Measurements from ENCODE around the gene UCP3.
A peak's percentile ranks its signal among the peaks of the same experiment; 100 is the strongest.

UCP3 gene, protein sequence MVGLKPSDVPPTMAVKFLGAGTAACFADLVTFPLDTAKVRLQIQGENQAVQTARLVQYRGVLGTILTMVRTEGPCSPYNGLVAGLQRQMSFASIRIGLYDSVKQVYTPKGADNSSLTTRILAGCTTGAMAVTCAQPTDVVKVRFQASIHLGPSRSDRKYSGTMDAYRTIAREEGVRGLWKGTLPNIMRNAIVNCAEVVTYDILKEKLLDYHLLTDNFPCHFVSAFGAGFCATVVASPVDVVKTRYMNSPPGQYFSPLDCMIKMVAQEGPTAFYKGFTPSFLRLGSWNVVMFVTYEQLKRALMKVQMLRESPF

DNA sequence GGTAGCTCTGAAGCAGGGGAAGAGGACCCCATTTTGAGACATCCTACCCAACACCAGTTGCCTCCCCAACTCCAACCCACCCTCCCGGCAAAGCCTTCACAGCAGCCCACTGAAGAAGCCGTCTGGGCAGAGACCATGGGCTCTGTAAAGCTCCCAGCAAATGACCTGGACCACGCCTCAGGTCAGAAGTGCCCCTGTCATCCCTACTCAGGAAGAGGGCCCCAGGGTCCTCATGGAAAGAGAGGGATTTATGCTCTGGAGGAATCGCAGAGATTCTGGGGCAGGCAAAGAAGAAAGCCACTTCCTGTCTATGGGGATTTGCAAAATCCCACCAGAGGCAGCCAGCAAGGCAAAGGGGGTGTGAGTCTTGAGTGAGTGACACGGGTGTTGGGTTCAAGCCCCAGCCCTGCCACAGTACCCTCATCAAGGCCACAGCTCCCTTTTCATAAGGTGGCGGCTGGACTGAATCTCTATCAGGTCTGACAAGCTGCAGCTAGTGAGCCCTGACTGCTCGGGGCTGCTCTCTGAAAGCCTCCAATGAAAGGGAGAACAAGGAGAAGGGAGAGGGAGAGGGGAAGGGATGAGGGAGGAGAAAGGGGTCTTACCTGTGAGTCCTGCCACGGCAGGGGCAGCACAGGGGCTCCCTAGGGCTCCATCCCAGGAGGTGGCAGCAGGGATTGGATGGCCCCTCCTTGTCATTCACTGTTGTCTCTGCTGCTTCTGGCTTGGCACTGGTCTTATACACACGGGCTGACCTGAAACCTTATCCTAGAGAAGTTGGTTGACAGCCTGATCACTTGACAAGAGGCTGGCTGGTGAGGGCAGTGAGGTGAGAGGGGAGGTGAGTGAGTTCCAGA is at the start of gene UCP3:
Gene UCP3, minus strand, starts transcription at position 713 of the 857 bp plus-strand sequence. CDS start 2,043 bp downstream, outside the sequence.
- no peak for DNase-seq (ENCODE audit: low read depth)

DNA sequence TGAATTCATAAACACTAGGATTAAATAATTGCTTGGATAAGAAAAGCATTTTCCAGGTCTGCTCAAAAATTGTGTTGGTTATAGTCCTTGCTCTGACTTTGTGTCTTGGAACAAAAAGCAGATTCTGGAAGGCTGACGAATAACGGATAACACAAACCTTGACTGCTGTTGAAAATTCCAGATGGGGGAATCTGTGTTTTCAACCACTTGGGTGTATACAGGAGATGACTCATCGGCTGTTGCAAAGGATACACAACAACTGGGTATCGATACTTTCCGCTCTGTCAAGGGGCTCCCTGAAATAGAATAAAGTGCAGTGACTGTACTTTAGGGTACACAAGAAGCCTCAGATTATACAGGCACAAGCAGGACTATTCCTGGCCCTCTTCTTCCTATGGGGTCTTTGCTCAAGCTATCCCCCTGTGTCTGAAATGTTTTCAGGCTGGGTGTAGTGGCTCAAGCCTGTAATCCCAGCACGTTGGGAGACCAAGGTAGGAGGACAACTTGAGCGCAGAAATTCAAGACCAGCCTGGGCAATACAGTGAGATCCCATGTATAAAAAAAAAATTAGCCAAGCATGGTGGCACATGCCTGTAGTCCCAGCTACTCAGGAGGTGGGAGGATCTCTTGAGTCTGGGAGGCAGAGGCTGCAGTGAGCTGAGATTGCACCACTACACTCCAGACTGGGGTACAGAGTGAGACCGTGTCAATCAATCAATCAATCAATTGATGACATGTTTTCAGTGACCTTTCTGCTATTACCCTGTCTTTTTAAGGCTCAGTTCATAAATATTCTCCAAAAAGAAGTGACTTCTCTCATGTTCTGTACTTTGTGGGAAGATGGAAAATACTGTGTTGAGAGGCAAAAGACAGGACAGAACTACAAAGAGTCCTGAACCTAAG is 48.6 kb upstream of the UCP3 start:
- DNase-seq (ENCODE audit: low read depth), result no peak

DNA sequence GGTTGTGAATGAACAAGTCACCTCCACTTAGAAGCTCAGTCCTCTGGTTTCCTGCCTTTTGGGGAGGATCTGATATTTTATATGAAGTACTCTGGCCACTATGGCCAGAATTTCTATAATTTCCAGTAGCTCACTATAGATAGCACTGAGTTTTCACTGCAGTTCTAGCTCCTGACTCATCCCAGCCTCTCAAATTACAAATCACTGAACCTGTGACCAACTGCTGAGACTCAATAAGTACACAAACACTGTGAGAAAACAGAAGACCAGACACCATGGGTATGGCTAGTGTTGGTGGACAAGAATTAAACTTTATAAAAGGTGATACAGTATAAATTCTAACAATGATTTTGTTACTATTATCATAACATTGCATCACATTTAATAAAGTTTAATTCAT is 47.1 kb upstream of the UCP3 start:
- DNase-seq (ENCODE audit: low read depth), result no peak

DNA sequence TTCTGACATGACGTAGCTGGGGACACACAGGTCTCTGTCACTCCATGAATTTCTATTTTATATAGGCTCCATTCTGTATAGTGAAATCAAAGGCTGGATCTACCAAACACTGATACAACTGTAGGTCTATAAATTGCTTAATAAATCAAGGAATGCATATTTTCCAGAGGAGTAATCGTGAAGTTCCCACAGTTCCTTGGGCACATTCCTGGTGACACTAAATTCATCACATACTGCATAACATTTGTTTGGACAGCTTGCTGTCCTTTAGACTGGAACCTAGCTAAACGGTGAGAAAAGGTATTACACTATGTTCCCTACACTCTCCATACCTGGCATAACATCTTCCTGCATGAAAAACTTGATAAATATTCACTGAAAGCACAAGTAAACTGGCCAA is 41.6 kb upstream of the UCP3 start:
- DNase-seq (ENCODE audit: low read depth), result no peak

DNA sequence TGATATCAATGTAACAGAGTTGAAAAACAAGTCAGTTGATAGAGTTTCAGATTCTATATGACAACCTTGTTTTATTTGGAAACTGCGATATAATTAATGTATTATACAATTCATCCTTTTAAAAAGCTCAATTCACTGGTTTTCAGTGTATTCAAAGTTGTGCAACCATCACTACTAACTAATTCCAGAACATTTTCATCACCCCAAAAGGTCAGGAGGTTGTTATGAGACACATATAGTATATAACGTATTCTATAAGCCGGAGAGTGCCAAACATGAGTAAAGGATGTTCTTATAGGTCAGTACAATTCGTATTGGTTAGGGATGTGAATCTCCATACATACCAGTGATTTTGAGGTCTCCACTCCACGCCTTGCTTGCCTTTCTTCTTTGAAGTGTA is 40.1 kb upstream of the UCP3 start:
- no peak for DNase-seq (ENCODE audit: low read depth)

DNA sequence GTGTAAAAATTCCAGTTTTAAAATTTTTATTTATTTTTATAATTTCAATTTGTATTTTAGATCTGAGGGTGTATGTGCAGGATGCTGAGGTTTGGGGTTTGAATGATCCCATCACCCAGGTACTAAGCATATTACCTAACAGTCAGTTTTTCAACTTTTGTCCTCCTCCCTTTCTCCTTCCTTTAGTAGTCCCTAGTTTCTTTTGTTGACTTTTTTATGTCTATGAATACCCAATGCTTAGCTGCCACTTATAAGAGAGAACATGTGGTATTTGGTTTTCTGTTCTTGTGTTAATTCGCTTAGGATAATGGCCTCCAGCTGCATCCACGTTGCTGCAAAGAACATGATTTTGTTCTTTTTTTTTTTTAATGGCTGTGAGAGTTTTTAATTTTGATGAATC is 35.7 kb upstream of the UCP3 start:
- no peak for DNase-seq (ENCODE audit: low read depth)

DNA sequence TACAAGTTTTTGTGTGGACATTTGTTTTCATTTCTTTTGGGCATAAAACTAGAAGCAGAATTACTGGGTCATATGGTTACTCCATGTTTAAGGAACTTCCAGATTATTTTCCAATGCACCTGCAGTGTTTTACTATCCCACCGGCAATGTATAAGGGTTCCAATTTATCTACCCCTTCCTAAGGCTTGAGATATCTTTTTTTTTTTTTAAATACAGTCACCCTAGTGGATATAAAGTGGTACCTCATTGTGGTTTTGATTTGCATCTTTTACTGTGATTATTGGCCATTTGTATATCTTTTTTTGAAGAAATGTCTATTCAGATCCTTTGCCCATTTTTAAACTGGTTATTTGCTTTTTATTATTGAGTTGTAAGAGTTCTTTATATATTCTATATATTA is 34.6 kb upstream of the UCP3 start:
- DNase-seq (ENCODE audit: low read depth), result no peak

DNA sequence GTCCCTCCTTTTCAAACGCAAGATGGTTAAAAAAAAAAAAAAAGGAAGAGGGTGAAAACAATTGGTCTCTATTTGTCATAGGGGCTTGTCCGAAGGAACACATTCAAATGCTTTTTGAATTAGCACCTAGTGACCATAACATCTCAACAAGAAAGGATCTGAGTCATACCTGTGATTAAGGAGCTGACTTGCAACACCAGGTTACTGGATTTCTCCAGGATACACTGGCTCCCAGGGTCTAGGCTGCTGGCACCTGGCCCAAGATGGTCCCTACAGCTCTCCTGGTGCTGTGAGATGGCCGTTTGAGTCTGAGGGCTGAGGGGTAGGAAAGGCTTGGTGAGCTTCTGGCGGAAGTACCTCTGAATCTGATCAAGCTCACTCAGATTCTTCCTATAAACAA is 28.4 kb upstream of the UCP3 start:
- DNase-seq (ENCODE audit: low read depth), result no peak

DNA sequence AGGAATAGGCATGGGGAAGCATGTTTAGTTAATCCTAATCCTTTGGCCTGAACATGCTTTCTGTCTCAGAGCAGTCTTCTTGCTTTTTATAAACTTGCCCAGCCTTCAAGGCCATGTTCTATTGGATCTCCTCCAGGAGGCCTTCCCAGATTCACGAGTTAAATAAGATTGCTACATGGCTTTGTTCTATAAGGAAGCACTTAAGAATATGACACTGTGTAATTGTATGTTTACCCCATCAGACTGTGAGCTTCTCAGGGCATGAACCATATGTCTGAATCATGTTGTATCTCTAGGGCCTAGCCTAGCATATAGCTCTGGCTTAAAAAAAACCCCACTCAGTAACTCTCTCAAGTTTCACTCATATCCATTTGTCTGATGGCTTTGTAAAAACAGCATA is 26.4 kb upstream of the UCP3 start:
- DNase-seq (ENCODE audit: low read depth), result no peak

DNA sequence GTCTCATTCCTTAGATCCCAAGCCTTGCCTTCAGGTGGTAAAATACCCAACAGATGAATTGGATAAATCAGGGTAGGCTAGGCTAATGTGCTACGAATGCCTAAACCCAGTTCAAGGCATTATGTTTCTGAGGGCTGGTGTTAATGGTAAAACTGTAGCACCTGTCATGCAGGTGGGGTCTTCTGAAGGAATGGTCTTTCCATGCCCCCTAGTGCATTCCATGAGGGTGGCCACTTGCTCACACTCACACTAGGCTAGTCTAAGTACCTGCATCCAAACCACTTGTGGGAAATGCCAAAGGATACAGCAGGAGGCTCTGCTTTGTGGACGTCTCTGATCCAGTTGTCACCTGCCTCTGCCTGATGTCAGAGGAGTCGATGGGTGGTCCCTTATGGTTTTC is 24.2 kb upstream of the UCP3 start:
- DNase-seq (ENCODE audit: low read depth), result no peak

DNA sequence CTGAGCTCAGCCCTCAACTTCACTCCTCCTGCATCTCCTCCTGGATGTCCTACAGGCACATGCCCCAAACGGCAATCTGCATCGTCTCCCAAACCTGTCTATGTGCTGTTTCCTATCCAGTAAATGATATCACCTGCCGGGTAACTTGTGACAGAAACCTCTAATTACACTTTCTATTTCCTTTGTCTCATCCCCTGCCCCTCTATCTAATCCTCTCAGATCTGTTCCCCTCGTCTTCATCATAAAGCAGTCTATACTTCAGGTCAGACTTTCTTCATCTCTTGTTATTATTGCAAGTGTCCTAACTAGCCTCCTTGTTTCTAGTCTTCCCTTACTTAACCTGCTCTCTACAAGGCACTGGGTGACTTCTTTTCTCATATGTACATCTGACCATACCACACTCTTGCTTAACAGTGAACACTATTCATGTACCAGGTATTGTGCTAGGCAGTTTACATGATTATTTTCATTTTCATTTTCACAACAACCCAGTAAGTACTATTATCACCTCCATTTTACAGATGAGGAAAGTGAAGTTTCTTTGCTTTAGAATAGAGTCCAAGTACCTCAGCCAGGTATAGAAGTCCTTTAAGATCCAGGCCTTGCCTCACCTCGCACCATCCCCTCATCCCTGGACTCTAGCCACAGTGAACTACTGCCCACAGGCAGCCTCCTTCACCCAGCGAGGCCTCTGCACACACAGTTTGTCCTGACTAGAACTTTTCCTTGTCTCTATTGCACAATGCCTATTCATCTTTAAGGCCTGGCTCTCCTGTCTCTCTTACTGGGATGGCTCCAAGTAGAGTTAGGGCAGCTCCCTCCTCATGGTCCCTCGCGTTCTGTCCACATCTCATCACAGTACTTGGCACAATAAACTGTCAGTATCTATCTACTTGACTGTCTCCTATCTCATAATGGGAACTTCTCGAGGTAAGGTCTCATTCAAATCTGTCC is 22.1 kb upstream of the UCP3 start:
- DNase-seq (ENCODE audit: low read depth), result no peak

DNA sequence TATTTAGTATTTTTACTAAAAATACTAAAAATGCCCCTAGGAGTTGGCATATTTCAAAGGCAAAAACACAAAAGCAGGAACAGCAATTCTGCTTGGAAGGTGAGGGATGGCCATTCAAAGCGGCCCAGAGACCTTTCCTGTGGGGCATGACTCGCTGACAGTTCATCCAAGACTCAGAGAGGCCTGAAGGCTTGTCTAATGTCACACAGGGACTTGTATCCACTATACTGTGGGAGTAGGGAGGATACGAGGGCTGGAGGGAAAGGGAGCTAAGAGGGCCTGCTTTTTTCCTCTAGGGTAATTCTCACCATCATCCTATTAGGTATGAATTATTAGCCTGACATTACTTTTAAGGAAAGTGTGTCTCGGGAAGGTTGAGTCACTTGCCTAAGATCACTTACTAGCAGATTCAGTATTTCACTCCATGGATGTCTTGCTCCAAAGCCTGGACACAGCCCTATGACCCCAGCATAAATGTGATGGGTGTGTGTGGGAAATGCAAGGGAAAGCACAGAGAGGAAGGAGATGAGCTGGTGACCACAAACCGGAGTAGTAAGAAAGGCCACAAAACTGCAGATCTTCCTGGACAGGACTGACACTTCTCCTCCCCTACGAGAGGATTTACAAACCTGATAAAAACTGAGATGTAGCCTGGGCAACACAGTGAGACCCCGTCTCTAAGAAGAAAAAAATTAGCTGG is 16.7 kb upstream of the UCP3 start:
- peak; percentile 48 for DNase-seq (ENCODE audit: low read depth)

DNA sequence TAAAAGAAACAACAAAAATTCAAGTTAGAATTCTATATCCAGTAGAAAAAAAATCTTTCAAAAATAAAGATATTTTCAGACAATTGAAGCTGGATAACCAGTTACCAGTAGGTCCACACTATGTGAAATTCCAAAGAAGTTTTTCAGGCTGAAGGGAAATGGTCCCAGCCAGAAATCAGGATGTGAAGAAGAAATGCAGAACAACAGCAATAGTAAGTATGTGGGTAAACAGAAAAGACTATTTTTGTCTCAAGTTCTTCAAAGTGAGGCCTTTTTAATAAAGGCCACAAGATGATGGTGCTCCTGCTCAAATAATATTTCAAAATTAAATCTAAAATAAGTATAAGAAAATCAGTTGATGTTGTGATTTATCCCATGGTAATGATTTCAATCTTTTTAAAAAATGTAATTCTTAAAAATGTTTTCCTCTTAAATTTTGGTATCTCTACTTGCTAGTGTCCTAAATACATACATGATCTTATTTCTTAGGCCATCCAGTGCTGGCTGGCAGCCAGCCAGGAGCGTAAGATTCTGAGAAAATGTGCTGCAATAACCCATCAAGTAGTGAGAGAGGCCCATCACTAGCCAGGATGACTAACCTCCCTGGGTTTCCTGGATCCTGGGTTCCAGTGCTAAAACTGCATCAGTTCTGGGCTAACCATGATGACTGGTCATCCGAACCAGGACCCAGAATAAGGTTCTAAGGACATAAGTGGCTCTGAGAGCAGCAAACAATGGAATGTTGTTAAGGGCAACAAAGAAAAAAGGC is 15.6 kb upstream of the UCP3 start:
- peak; percentile 72 for DNase-seq (ENCODE audit: low read depth)

DNA sequence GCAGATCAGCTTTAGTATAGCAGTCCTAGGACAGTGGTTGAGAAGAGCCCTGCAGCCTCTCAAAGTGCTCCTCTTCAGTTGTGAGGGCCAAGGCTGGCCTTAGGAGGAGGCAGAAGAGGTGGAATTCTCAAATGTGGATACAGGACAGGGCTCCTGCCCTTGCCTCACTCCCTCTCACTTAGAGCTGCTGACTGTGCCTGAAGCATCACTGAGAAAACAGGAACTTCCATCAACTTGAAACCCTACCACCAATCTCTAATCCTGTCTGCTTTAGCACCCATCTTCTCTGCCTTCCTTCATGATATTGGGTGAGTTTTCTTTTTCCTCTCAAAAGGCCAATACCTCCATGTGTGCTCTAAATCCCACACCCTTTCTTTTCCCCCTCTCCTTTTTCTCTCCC is 14.4 kb upstream of the UCP3 start:
- no peak for DNase-seq (ENCODE audit: low read depth)

DNA sequence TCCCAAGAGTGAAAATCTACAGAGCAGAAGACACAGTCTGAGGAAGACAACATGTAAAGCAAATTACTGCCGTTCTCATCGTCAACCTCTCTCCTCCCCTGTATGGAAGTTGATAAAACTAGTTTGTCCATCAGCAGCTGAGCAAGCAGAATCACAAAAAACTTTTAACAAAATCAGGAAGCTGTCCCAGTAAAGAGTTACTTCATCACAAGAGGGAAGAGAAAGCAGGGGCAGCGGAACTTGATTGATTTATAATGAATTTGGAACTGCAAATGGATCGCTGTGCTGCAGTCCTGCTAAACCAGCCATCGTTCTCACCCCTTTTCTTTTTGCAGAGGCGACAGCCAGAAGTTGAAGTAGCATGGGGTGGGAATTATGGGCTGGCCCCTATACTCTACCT is 13.7 kb upstream of the UCP3 start:
- no peak for DNase-seq (ENCODE audit: low read depth)

DNA sequence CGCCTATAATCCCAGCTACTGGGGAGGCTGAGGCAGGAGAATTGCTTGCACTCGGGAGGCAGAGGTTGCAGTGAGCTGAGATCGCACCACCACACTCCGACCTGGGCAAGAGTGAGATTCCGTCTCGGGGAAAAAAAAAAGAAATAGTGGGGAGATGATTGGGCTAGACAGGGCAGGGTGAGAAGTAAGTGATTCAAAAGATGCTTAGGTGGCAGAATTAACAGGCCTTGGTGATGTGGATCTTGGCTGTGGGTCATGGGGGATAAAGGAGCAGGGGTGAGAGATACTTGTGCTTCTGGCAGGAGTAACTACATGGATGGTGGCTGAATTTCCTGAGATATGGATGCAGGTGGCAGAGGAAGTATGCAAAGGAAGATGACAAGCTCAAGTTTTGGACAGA is 13.1 kb upstream of the UCP3 start:
- DNase-seq (ENCODE audit: low read depth), result no peak

DNA sequence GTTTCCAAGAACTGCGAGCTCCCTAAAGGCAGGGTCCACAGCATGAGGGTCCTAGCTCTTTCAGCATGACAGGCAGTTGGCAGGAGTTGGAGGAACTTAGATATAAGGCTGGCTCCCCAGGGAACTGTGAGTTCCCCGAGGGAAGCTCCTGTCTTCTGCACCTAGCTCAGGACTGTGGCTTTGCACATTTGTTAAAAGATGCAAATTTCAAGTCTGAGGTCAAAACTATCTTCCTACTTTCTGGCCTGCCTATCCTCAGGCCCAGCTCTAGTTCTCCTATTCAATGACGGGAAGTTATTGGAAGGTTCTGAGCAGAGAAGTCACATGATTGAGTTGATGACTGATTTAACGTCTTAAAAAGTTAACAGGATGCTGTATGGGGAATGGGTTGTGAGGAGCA is 11.7 kb upstream of the UCP3 start:
- no peak for DNase-seq (ENCODE audit: low read depth)

DNA sequence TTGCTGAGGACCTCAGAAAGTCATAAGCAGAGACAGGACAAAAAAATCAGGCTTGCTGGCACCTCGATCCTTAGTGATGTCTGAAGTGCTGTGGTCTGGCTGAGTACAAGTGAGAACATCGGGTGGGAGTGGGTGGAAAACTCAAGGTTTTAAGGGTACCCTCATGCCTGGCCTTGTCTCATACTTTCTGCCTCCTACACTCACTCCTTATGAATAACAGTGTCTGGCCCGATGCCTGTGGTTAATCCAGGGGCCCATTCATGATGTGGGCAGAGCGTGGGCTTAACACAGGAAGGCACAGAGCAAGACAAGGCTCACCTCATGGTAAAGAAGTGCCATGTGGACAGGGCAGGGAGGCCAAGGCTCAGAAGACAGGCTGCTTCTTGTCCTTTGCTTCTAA is 11.0 kb upstream of the UCP3 start:
- DNase-seq (ENCODE audit: low read depth), result no peak

DNA sequence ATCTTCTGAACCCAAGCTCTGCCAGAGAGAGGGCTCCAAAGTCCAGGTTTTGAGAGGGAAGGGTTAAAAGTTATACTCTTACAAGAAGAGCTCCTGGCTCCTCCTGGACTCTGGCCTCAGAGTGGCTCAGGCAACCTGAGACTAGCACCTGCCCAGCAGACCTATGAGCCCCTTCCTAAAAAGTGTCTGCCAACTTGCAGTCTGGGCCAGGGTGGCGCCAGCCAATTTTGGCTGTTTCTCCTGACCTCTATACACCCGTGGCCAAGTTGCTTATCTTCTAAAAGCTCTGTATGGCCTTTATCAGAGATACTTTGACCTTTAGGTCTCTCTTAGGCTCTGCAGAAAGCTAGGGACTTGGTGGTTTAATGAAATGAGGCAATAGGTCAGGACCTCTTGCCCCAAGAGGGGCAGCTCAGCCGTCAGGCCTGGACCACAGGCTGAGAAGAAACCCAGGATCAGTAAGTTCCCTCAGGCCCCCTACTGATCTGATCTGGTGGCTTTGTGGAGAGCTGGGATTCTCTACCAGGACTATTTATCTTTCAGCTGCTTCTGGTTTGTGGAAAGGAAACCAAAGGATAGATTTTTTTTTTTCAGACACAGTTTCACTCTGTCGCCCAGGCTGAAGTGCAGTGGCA is 10.3 kb upstream of the UCP3 start:
- no peak for DNase-seq (ENCODE audit: low read depth)

Data from GM04504 (cell line).